ENCODE measurements around the gene PIH1D1.

Gene PIH1D1

GRCh38 chr19:49442354-49442753, 9.3 kb downstream of the PIH1D1 start:
- no peak for DNase-seq (ENCODE audit: low read depth, low spot score)
- Histone ChIP-seq H3K4me3 (ENCODE audit: insufficient read length, low read depth) (no peak overlapping the region), H3K27me3 (ENCODE audit: insufficient read depth, insufficient read length) (peaks cover 46% of the 10 kb centered on the region), H3K36me3 (ENCODE audit: insufficient read depth, insufficient read length, low read length) (peaks cover 15% of the 10 kb centered on the region), H3K9ac (ENCODE audit: insufficient read length, low read depth) (no peak overlapping the region), H3K9me3 (ENCODE audit: insufficient read depth, low read length) (no peaks in the 10 kb centered on the region), H3K4me1 (ENCODE audit: insufficient read depth, insufficient read length) (peaks cover 4% of the 10 kb centered on the region)
- TF ChIP-seq ZNF274 (IDR thresholded peaks at IDR 0.05; ENCODE audit: low read depth, low read length) (no peak), YY1 (IDR thresholded peaks at IDR 0.05; ENCODE audit: insufficient read depth, insufficient read length) (no peak), SUZ12 (IDR thresholded peaks at IDR 0.05; ENCODE audit: extremely low read depth, insufficient read depth, insufficient read length) (no peak)

DNA sequence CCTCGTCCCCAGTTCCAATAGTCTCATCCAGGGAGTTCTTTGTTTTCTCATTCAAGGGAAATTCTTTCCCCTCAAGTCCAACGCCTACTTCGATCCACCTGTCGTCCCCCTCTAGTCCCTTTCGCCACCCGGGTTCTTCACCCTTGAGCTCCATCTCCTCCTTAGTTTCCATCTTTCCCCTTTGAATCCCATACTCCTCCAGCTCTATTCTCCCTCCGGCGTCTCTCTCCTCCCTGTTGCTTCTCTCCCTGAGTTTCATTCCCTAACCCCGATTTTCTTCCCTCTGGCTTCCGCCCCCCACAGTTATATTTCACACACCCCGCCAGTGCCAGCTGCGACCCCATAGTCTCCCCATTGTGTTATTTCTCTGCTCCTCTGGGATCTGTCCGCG, 9.7 kb downstream of the PIH1D1 start:
- TF ChIP-seq YY1 (IDR thresholded peaks at IDR 0.05; ENCODE audit: insufficient read depth, insufficient read length) (no peak), SUZ12 (IDR thresholded peaks at IDR 0.05; ENCODE audit: extremely low read depth, insufficient read depth, insufficient read length) (no peak), ZNF274 (IDR thresholded peaks at IDR 0.05; ENCODE audit: low read depth, low read length) (no peak)
- no peak overlapping the region for H3K9ac ChIP-seq (ENCODE audit: insufficient read length, low read depth)
- DNase-seq (ENCODE audit: low read depth, low spot score): no peak
- H3K4me3 ChIP-seq (ENCODE audit: insufficient read length, low read depth): no peak overlapping the region
- peaks cover 4% of the 10 kb centered on the region for H3K4me1 ChIP-seq (ENCODE audit: insufficient read depth, insufficient read length)
- peaks cover 47% of the 10 kb centered on the region for H3K27me3 ChIP-seq (ENCODE audit: insufficient read depth, insufficient read length)
- H3K36me3 ChIP-seq (ENCODE audit: insufficient read depth, insufficient read length, low read length): peaks cover 11% of the 10 kb centered on the region
- no peaks in the 10 kb centered on the region for H3K9me3 ChIP-seq (ENCODE audit: insufficient read depth, low read length)

GRCh38 chr19:49441210-49441959, 10.2 kb downstream of the PIH1D1 start, which contains the start of gene SLC17A7:
Gene SLC17A7, minus strand, starts transcription at chr19:49441527. Its CDS starts 148 bp downstream, at chr19:49441379.
- Histone ChIP-seq H3K4me3 (ENCODE audit: insufficient read length, low read depth) (peak within 1 kb of the TSS; percentile 51), H3K4me1 (ENCODE audit: insufficient read depth, insufficient read length) (peaks cover 4% of the 10 kb centered on the region), H3K36me3 (ENCODE audit: insufficient read depth, insufficient read length, low read length) (peaks cover 5% of the 10 kb centered on the region), H3K9ac (ENCODE audit: insufficient read length, low read depth) (peak within 1 kb of the TSS; percentile 17), H3K27me3 (ENCODE audit: insufficient read depth, insufficient read length) (peaks cover 47% of the 10 kb centered on the region), H3K9me3 (ENCODE audit: insufficient read depth, low read length) (no peaks in the 10 kb centered on the region)
- TF ChIP-seq YY1 (IDR thresholded peaks at IDR 0.05; ENCODE audit: insufficient read depth, insufficient read length) (no peak), SUZ12 (IDR thresholded peaks at IDR 0.05; ENCODE audit: extremely low read depth, insufficient read depth, insufficient read length) (peak; percentile 37)
- no peak for DNase-seq (ENCODE audit: low read depth, low spot score)

- peak overlapping the region; percentile 51 for H3K4me3 ChIP-seq (ENCODE audit: insufficient read length, low read depth)
- TF ChIP-seq ZNF274 (IDR thresholded peaks at IDR 0.05; ENCODE audit: low read depth, low read length): no peak
- no peak for TF ChIP-seq YY1 (IDR thresholded peaks at IDR 0.05; ENCODE audit: insufficient read depth, insufficient read length)
- no peak for TF ChIP-seq SUZ12 (IDR thresholded peaks at IDR 0.05; ENCODE audit: extremely low read depth, insufficient read depth, insufficient read length)
Observed at GRCh38 chr19:49440439-49441209, 11.0 kb downstream of the PIH1D1 start.

GRCh38 chr19:49439836-49440235, 11.8 kb downstream of the PIH1D1 start:
- H3K4me3 ChIP-seq (ENCODE audit: insufficient read length, low read depth): no peak overlapping the region
- no peaks in the 10 kb centered on the region for H3K36me3 ChIP-seq (ENCODE audit: insufficient read depth, insufficient read length, low read length)
- peaks cover 47% of the 10 kb centered on the region for H3K27me3 ChIP-seq (ENCODE audit: insufficient read depth, insufficient read length)
- peaks cover 4% of the 10 kb centered on the region for H3K4me1 ChIP-seq (ENCODE audit: insufficient read depth, insufficient read length)
- H3K9me3 ChIP-seq (ENCODE audit: insufficient read depth, low read length): no peaks in the 10 kb centered on the region
- DNase-seq (ENCODE audit: low read depth, low spot score): no peak
- H3K9ac ChIP-seq (ENCODE audit: insufficient read length, low read depth): no peak overlapping the region
- TF ChIP-seq YY1 (IDR thresholded peaks at IDR 0.05; ENCODE audit: insufficient read depth, insufficient read length) (no peak), ZNF274 (IDR thresholded peaks at IDR 0.05; ENCODE audit: low read depth, low read length) (no peak), SUZ12 (IDR thresholded peaks at IDR 0.05; ENCODE audit: extremely low read depth, insufficient read depth, insufficient read length) (no peak)

More at GRCh38 chr19:49440439-49441209, 11.0 kb downstream of the PIH1D1 start:
- H3K36me3 ChIP-seq (ENCODE audit: insufficient read depth, insufficient read length, low read length): no peaks in the 10 kb centered on the region
- H3K27me3 ChIP-seq (ENCODE audit: insufficient read depth, insufficient read length): peaks cover 47% of the 10 kb centered on the region
- peak overlapping the region; percentile 17 for H3K9ac ChIP-seq (ENCODE audit: insufficient read length, low read depth)
- H3K4me1 ChIP-seq (ENCODE audit: insufficient read depth, insufficient read length): peaks cover 4% of the 10 kb centered on the region
- no peaks in the 10 kb centered on the region for H3K9me3 ChIP-seq (ENCODE audit: insufficient read depth, low read length)
- DNase-seq (ENCODE audit: low read depth, low spot score): no peak

DNA sequence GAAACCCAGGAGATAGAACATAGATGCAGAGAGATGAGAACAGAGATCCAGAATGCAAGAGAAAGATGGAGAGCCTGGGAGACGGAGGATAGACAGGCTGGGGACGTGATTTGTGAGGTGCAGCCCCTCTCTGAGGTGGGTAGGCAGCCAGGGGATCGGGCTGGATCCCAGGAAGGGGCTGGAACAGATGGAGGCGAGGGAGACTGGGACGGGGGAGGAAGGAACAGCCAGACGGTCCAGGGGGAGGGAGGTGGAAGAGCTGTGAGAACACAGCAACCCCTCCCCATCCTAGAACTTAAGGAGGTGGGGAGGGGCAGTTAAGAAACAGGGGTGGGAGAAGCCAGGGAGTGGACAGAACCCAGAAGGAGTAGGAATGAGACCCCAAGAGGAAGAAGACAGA, 13.4 kb downstream of the PIH1D1 start:
- peaks cover 54% of the 10 kb centered on the region for H3K27me3 ChIP-seq (ENCODE audit: insufficient read depth, insufficient read length)
- no peak overlapping the region for H3K4me3 ChIP-seq (ENCODE audit: insufficient read length, low read depth)
- no peak for DNase-seq (ENCODE audit: low read depth, low spot score)
- peaks cover 4% of the 10 kb centered on the region for H3K4me1 ChIP-seq (ENCODE audit: insufficient read depth, insufficient read length)
- no peaks in the 10 kb centered on the region for H3K36me3 ChIP-seq (ENCODE audit: insufficient read depth, insufficient read length, low read length)
- no peak overlapping the region for H3K9ac ChIP-seq (ENCODE audit: insufficient read length, low read depth)
- no peak for TF ChIP-seq SUZ12 (IDR thresholded peaks at IDR 0.05; ENCODE audit: extremely low read depth, insufficient read depth, insufficient read length)
- no peak for TF ChIP-seq ZNF274 (IDR thresholded peaks at IDR 0.05; ENCODE audit: low read depth, low read length)
- no peak for TF ChIP-seq YY1 (IDR thresholded peaks at IDR 0.05; ENCODE audit: insufficient read depth, insufficient read length)
- H3K9me3 ChIP-seq (ENCODE audit: insufficient read depth, low read length): no peaks in the 10 kb centered on the region

- TF ChIP-seq YY1 (IDR thresholded peaks at IDR 0.05; ENCODE audit: insufficient read depth, insufficient read length): no peak
- no peak for TF ChIP-seq ZNF274 (IDR thresholded peaks at IDR 0.05; ENCODE audit: low read depth, low read length)
- Histone ChIP-seq H3K4me3 (ENCODE audit: insufficient read length, low read depth) (no peak overlapping the region), H3K9me3 (ENCODE audit: insufficient read depth, low read length) (no peaks in the 10 kb centered on the region), H3K4me1 (ENCODE audit: insufficient read depth, insufficient read length) (peaks cover 4% of the 10 kb centered on the region), H3K36me3 (ENCODE audit: insufficient read depth, insufficient read length, low read length) (no peaks in the 10 kb centered on the region), H3K27me3 (ENCODE audit: insufficient read depth, insufficient read length) (peaks cover 63% of the 10 kb centered on the region), H3K9ac (ENCODE audit: insufficient read length, low read depth) (no peak overlapping the region)
- DNase-seq (ENCODE audit: low read depth, low spot score): no peak
Observed at GRCh38 chr19:49437231-49437630, 14.4 kb downstream of the PIH1D1 start.

All from NT2/D1 (cell line).